Testis (tissue), 3 donors: Measurements from ENCODE around the gene PTGER1. TPM values are rescaled to one million over a fixed set of nuclear protein-coding genes. Genes with fewer than 3 reads are reported as not detected.

Source experiments
- DNase-seq: peaks from one replicate; pipeline ENCODE4 v3.0.0-alpha.2; 2019
- H3K27ac ChIP-seq, 2 donors: fragments of 200-600 bp; sonication (generic); one replicate each; pipeline ENCODE4 v1.5.1; 2019
- H3K27me3 ChIP-seq: fragments of 200-600 bp; sonication (generic); one replicate; pipeline ENCODE4 v1.5.1; 2019
- H3K36me3 ChIP-seq: fragments of 200-600 bp; sonication (generic); one replicate; pipeline ENCODE4 v1.5.1; 2017; ENCODE audit warnings: low read depth; ENCODE audit errors: missing control alignments
- H3K4me1 ChIP-seq: fragments of 200-600 bp; sonication (generic); one replicate; pipeline ENCODE4 v1.5.1; 2019
- H3K4me3 ChIP-seq, 2 donors: fragments of 200-600 bp; sonication (generic); one replicate each; pipeline ENCODE4 v1.5.1; 2017 to 2019
- H3K9me3 ChIP-seq: fragments of 200-600 bp; sonication (generic); one replicate; pipeline ENCODE4 v1.5.1; 2017
- POLR2A ChIP-seq: fragments of 450-650 bp; IDR thresholded peaks from one replicate; pipeline ENCODE4 v1.6.1; 2017; ENCODE audit warnings: antibody characterized with exemption, mild to moderate bottlenecking, moderate library complexity
- WGBS, 2 donors: methylation state at CpG; one replicate each; pipeline ENCODE4 v1.1.5; 2018; 5-methylcytosine and 5-hydroxymethylcytosine counted together
- intact Hi-C: fragments of 100-400 bp; cut with DNase I; formaldehyde crosslinking; loops from one replicate; pipeline ENCODE4 v1.15.1; 2023; ENCODE audit warnings: low total_unique reads
- polyA plus RNA-seq: library from polyadenylated mRNA; stranded (reverse); fragments of 350-450 nt; fragmentation: Illumina TruSeq; extraction: RNeasy Lipid Tissue Mini Kit (QIAGEN cat#74804); gene quantifications from one replicate; pipeline ENCODE4 v1.2.3, GENCODE V29; 2014; ENCODE audit warnings: low read depth, low replicate concordance; ENCODE audit not compliant: insufficient read depth
- total RNA-seq, 2 donors: library from RNA; depleted of rRNA; stranded (reverse); fragments of >200 nt; gene quantifications; one replicate each; pipeline ENCODE4 v1.2.3, GENCODE V29; 2016
- TF ChIP-seq, protein P1 (sequence below), 3 experiments: fragments of 450-650 bp in 2 of 3; fragments of 200-600 bp in 1 of 3; sonication (generic) in 1 of 3; IDR thresholded peaks; one replicate each; pipeline ENCODE4 v1.5.1; 2016 to 2019; ENCODE audit warnings: antibody characterized with exemption in 3 of 3, mild to moderate bottlenecking in 2 of 3, moderate library complexity in 1 of 3

The PTGER1 gene
- total and polyA plus RNA-seq, 3 donors from 2014 or later, result 0.22 to 1.5 (median 1.4) TPM

DNA sequence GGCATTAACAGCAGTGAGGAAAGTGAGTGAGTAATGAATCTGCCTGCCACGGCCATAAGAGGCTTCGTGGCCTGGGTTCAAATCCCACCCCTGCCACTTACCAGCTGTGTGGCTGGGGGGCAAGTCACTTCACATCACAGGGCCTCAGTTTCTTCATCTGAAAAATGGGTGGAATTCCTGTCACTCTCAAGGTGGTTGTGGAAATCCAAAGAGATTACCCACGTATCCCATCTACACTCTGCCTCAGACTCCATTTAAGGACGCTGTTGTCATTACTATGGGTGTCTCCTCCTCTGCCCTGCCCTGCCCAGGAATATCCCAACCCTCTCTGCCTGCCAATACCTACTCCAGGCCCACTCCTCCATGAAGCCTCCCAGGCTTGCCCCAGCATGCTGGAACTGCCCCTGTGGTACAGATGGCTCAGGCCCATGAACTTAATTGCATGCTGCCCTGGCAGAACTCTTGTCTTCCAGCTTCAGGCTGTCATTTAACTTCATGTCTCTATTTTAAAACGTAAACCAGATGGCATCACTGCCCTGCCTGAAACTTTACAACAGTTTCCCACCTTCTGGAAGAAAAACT, 17.7 kb upstream of the PTGER1 start:
- no peak overlapping the region for H3K4me3 ChIP-seq
- intact Hi-C loops, result no loop called here
- no peak for TF ChIP-seq POLR2A
- TF ChIP-seq, protein P1, sequence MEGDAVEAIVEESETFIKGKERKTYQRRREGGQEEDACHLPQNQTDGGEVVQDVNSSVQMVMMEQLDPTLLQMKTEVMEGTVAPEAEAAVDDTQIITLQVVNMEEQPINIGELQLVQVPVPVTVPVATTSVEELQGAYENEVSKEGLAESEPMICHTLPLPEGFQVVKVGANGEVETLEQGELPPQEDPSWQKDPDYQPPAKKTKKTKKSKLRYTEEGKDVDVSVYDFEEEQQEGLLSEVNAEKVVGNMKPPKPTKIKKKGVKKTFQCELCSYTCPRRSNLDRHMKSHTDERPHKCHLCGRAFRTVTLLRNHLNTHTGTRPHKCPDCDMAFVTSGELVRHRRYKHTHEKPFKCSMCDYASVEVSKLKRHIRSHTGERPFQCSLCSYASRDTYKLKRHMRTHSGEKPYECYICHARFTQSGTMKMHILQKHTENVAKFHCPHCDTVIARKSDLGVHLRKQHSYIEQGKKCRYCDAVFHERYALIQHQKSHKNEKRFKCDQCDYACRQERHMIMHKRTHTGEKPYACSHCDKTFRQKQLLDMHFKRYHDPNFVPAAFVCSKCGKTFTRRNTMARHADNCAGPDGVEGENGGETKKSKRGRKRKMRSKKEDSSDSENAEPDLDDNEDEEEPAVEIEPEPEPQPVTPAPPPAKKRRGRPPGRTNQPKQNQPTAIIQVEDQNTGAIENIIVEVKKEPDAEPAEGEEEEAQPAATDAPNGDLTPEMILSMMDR (IDR thresholded peaks at IDR 0.05), result no peak
- H3K9me3 ChIP-seq, result no peaks in the 10 kb centered on the region
- WGBS, 2 donors, result 92 to 96% methylated on average over 5 of the region's 5 CpGs
- H3K4me1 ChIP-seq, result peaks cover 22% of the 10 kb centered on the region
- no peak for DNase-seq
- no peaks in the 10 kb centered on the region for H3K36me3 ChIP-seq
- H3K27ac ChIP-seq, result no peak overlapping the region
- H3K27me3 ChIP-seq, result no peaks in the 10 kb centered on the region

DNA sequence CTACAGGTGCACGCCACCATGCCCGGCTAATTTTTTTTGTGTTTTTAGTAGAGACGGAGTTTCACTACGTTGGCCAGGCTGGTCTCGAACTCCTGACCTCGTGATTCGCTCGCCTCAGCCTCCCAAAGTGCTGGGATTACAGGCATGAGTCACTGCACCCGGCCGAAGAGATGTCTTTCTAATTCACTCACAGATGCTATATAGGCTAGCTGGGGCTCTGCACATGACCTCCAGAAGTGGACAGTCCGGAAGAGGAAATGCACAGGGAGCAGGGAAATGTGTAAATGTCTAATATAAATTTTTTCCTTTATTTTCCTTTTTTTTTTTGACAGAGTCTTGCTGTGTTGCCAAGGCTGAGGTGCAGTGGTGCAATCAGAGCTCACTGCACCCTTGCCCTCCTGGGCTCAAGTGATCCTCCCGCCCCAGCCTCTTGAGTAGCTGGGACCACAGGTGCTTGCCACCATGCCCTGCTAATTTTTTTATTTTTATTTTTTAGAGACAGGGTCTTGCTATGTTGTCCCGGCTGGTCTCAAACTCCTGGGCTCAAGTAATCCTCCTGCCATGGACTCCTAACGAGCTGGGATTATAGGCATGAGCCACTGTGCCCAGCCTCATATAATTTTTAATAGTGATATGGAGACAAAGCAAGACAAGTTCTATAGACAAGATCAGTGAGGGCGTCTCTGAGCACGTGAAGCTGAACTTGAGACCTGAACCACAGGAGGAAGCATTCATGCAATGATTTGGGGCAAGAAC, 12.4 kb upstream of the PTGER1 start:
- 92 to 95% methylated on average over 16 of the region's 16 CpGs for WGBS, 2 donors
- TF ChIP-seq, protein P1 (IDR thresholded peaks at IDR 0.05), result no peak
- no peak for TF ChIP-seq POLR2A
- H3K4me3 ChIP-seq, result no peak overlapping the region
- no peaks in the 10 kb centered on the region for H3K36me3 ChIP-seq
- no peaks in the 10 kb centered on the region for H3K9me3 ChIP-seq
- no peak for DNase-seq
- no peaks in the 10 kb centered on the region for H3K4me1 ChIP-seq
- no peak overlapping the region for H3K27ac ChIP-seq
- no peaks in the 10 kb centered on the region for H3K27me3 ChIP-seq
- intact Hi-C loops, result no loop called here

DNA sequence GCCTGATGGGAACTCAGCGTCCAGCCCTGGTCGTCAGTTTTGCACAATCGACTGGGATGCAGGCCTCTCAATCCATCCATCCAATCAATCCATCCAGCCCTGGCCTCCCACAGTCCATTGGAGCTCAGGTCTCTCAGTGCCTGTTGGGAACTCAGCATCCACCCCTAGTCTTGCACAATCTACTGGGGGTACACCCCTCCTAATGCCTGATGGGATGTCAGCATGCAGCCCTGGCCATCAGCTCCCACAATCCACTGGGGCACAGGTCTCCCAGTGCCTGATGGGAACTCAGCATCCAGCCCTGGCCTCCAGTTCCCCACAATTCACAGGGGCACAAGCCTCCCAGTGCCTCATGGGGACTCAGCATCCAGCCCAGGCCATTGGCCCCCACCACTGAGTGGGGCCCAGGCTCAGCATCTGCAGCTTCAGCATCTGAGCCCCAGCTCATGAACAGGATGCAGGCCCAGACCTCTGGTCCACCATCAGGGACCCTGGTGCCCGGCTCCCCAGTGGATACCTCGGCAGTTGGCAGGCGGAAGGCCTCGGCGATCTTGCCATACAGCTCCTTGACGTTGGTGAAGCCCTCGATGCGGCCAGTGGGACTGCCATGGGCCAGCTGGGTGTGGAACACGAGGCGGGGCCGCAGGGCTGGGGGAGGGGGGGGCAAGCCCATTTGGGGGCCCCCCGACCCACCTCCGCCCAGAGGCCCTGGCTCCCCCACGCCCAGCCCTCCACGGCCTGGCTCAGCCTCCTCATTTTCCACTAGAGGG, 7.2 kb upstream of the PTGER1 start:
- intact Hi-C loops, result no loop called here
- TF ChIP-seq, protein P1 (IDR thresholded peaks at IDR 0.05), result no peak
- no peak for TF ChIP-seq POLR2A
- no peaks in the 10 kb centered on the region for H3K27me3 ChIP-seq

DNA sequence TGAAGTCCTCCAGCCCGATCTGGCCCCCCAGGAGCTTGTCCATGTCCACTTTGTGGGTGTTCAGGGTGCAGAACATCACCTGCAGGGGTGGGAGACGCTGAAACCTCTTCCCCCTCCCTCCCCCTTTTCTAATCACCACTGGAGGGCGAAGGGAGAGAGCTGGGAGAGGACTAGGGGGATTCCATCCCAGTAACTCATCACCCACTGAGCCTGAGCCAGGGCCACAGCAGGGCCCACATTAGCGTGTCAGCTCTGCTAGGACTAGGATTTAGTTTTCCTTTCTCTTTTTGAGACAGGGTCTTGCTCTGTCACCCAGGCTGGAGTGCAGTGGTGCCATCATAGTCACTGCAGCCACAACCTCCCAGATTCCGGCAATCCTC, 5.5 kb upstream of the PTGER1 start:
- Histone ChIP-seq H3K9me3 (no peaks in the 10 kb centered on the region), H3K27me3 (no peaks in the 10 kb centered on the region), H3K4me1 (no peaks in the 10 kb centered on the region), H3K27ac (no peak overlapping the region), H3K36me3 (no peaks in the 10 kb centered on the region), H3K4me3 (no peak overlapping the region)
- no peak for DNase-seq
- intact Hi-C loops, result no loop called here
- 77 to 88% methylated on average over 5 of the region's 5 CpGs for WGBS, 2 donors
- no peak for TF ChIP-seq POLR2A
- TF ChIP-seq, protein P1 (IDR thresholded peaks at IDR 0.05), result no peak

More for the DNA sequence above, 7.2 kb upstream of the PTGER1 start:
- WGBS, 2 donors, result 88 to 89% methylated on average over 14 to 18 of the region's 18 CpGs
- Histone ChIP-seq H3K4me1 (no peaks in the 10 kb centered on the region), H3K9me3 (no peaks in the 10 kb centered on the region), H3K4me3 (no peak overlapping the region), H3K27ac (no peak overlapping the region), H3K36me3 (no peaks in the 10 kb centered on the region)
- DNase-seq, result no peak
